ENCODE data around the gene MGA.

The MGA gene

GRCh38 chr15:41820791-41821423 is 160.7 kb downstream of the MGA start:
- no peak for TF ChIP-seq GATA1 (IDR thresholded peaks at IDR 0.05; ENCODE audit: low read depth, low read length)
- TF ChIP-seq POLR2A (IDR thresholded peaks at IDR 0.05; ENCODE audit: low read length) = no peak
- no peak for DNase-seq

- no peak for DNase-seq
- TF ChIP-seq GATA1 (IDR thresholded peaks at IDR 0.05; ENCODE audit: low read depth, low read length) (no peak), POLR2A (IDR thresholded peaks at IDR 0.05; ENCODE audit: low read length) (no peak)
Measured at GRCh38 chr15:41821831-41822230, 161.6 kb downstream of the MGA start.

GRCh38 chr15:41822471-41822870 is 162.3 kb downstream of the MGA start:
- TF ChIP-seq GATA1 (IDR thresholded peaks at IDR 0.05; ENCODE audit: low read depth, low read length) (no peak), POLR2A (IDR thresholded peaks at IDR 0.05; ENCODE audit: low read length) (no peak)
- no peak for DNase-seq
